ENCODE measurements around the gene BRAF. TPM values are rescaled to one million over a fixed set of nuclear protein-coding genes. Genes with fewer than 3 reads are reported as not detected.

The BRAF gene
- total and polyA plus RNA-seq, 2 donors (not counting 3 experiments of a cell fraction or from before 2014, with no cell fraction given): 6.6 to 26.2 TPM

DNA sequence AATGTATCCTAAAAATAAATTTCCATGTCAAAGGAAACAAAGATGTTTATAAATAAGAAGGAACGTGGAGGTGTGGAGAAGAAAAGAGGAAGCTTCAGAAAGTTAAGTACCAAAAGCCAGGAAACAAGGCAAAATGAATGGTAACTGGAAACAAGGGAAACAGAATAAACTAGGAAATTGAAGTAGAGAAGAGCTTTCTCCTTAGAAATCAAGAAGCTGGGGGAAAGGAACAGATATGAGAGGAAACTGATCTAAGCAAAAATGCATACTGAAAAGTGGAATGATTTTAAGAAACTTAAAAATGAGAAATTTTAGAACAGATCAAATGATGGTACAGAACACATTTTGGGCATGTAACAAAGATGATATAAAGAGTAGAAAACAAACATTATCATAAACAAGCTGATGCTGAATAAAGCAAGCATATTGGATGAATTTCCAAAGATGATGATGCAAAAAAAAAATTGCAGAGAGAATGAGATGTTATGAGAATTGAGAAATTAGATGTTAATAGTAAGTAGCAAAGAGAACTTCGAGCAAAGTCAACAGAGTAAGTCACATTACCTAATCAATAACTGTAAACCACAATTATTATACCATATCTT lies 1.9 kb downstream of the BRAF start:
- H3K4me2 ChIP-seq (ENCODE audit: insufficient read depth, low read length): peak overlapping the region; percentile 100
- POLR2A ChIA-PET: interaction anchor here (0.5 to 0.6 kb wide), 2 partner anchors 70 to 861 kb away, joined by 3 to 4 read pairs; no protein-coding TSS in a partner anchor
- no TSS peak for BruUV-seq (replicated peaks)
- H3K4me1 ChIP-seq (ENCODE audit: control insufficient read depth, extremely low read depth, insufficient read depth, low read length): peaks cover 12% of the 10 kb centered on the region
- peaks cover 0 to 2% of the 10 kb centered on the region in 2 experiments for H3K27me3 ChIP-seq (ENCODE audit: control insufficient read depth in 2 of 2, insufficient read depth in 2 of 2, low read length in 2 of 2)
- DNase-seq (ENCODE audit: low read depth, low spot score) (no peak), FAIRE-seq (no peak)
- H3K9me3 ChIP-seq (replicated peaks; ENCODE audit: control insufficient read depth, insufficient read depth, low read length): no peaks in the 10 kb centered on the region
- intact Hi-C loops (cut with micrococcal nuclease): loop anchor here (5.0 to 10.0 kb wide), 3 partner anchors 246 to 612 kb away; no protein-coding TSS in a partner anchor
- CTCF ChIA-PET: interaction anchor here (1.0 to 3.4 kb wide), 4 partner anchors 11 to 732 kb away, joined by 3 to 32 read pairs (median 5); no protein-coding TSS in a partner anchor
- no peaks in the 10 kb centered on the region for H3K36me3 ChIP-seq (ENCODE audit: control insufficient read depth in 2 of 2, extremely low read depth in 1 of 2, insufficient read depth in 2 of 2, low read length in 2 of 2)
- H3K4me3 ChIP-seq (replicated peaks in 1 of 3; ENCODE audit: insufficient read depth in 1 of 3, low read depth in 1 of 3, low read length in 3 of 3): peak overlapping the region in 1 of 3 experiments; percentile 88
- H3K79me2 ChIP-seq (ENCODE audit: control insufficient read depth, insufficient read depth, low read length): peaks cover 62% of the 10 kb centered on the region
- peaks cover 2% of the 10 kb centered on the region for H4K20me1 ChIP-seq (replicated peaks; ENCODE audit: control insufficient read depth, extremely low read depth, insufficient read depth, low read length)
- H2AFZ ChIP-seq (ENCODE audit: low read depth, low read length): no peak overlapping the region
- H3K9me1 ChIP-seq (replicated peaks; ENCODE audit: control insufficient read depth, extremely low read depth, insufficient read depth, low read length): no peaks in the 10 kb centered on the region
- TF ChIP-seq POLR2AphosphoS5 (IDR thresholded peaks at IDR 0.05; ENCODE audit: insufficient read depth, low read depth, low read length): no peak
- no peak for TF ChIP-seq FOS (IDR thresholded peaks at IDR 0.05; ENCODE audit: borderline replicate concordance, insufficient read depth, low read length)
- TF ChIP-seq EZH2 (IDR thresholded peaks at IDR 0.05; ENCODE audit: borderline replicate concordance, low read depth, low read length, severe bottlenecking): no peak
- TF ChIP-seq CTCF (IDR thresholded peaks at IDR 0.05; ENCODE audit: extremely low read depth in 1 of 2, insufficient read depth in 1 of 2, low read depth in 1 of 2, low read length in 2 of 2): no peak
- TF ChIP-seq, protein P1, sequence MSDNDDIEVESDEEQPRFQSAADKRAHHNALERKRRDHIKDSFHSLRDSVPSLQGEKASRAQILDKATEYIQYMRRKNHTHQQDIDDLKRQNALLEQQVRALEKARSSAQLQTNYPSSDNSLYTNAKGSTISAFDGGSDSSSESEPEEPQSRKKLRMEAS (IDR thresholded peaks at IDR 0.05; ENCODE audit: insufficient read depth, insufficient read length): no peak
- TF ChIP-seq JUN (IDR thresholded peaks at IDR 0.05; ENCODE audit: borderline replicate concordance, insufficient read depth, insufficient read length, low read depth): no peak
- no peak for TF ChIP-seq GATA2 (IDR thresholded peaks at IDR 0.05; ENCODE audit: insufficient read depth, insufficient read length, low read depth, low read length)
- TF ChIP-seq POLR2A (IDR thresholded peaks at IDR 0.05; ENCODE audit: low read depth, low read length): no peak
- no peak for TF ChIP-seq MYC (IDR thresholded peaks at IDR 0.05; ENCODE audit: low read depth, low read length)
- no peak overlapping the region for H3K27ac ChIP-seq (ENCODE audit: insufficient read depth, low read depth, low read length)
- dilution Hi-C loops (cut with MboI; ENCODE audit: extremely low pct_ligation_motif_present, low sequenced_read_pairs): no loop called here
- H3K9ac ChIP-seq (replicated peaks; ENCODE audit: extremely low read depth, insufficient read depth, low read length): peak overlapping the region; percentile 97

Data from endothelial cell of umbilical vein (primary cell).